ENCODE results near the gene RFC5.
"Not testable (repeated sequence)": the region's sequence is repeated elsewhere in the genome, so short reads cannot be mapped to it uniquely, and the experiment has no call there.

- not testable (repeated sequence) for TF ChIP-seq POLR2A (IDR thresholded peaks at IDR 0.05; ENCODE audit: insufficient read depth in 1 of 2, low read depth in 2 of 2, low read length in 2 of 2); ATF6 (CRISPR knock-in tag; conservative IDR thresholded peaks at IDR 0.05); ZNF614 (CRISPR knock-in tag; IDR thresholded peaks at IDR 0.05; ENCODE audit: borderline replicate concordance); KAT8 (CRISPR knock-in tag; IDR thresholded peaks at IDR 0.05); ZNF569 (CRISPR knock-in tag; IDR thresholded peaks at IDR 0.05; ENCODE audit: borderline replicate concordance); CTCF (CRISPR knock-in tag; IDR thresholded peaks at IDR 0.05)
Observed at GRCh38 chr12:118022097-118022727, 5.7 kb downstream of the RFC5 start.
